ENCODE measurements around the gene RBM15B. TPM values are rescaled to one million over a fixed set of nuclear protein-coding genes. Genes with fewer than 3 reads are reported as not detected.
"Not testable (repeated sequence)": the region's sequence is repeated elsewhere in the genome, so short reads cannot be mapped to it uniquely, and the experiment has no call there.

Gene RBM15B
- total RNA-seq, 1 donor from 2014 or later: 38.5 TPM

DNA sequence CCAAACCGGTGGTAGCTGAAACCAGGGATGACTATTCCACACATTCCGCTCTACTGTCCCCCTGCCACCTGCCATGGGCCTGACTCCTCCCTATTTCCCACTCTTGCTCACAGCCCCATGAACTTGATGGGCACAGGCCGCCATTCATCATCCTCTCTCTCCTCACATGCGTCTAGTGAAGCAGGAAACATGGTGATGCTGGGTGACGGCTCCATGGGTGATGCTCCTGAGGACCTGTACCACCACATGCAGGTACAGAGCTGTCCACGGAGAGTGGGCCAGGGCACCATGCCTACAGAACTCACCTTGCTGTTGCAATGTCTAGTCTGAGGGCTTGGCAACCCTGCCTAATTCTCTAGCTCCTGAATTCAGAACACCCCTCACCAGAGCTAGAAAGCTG lies 29.3 kb upstream of the RBM15B start:
- intact Hi-C loops (cut with micrococcal nuclease): no loop called here
- Mint-ChIP-seq H3K4me3 (no peak overlapping the region), H3K4me1 (ENCODE audit: low read depth) (no peaks in the 10 kb centered on the region), H3K27ac (no peak overlapping the region), H3K36me3 (ENCODE audit: low read depth) (no peaks in the 10 kb centered on the region), H3K27me3 (ENCODE audit: insufficient read depth) (peaks cover 3% of the 10 kb centered on the region), H3K9me3 (no peaks in the 10 kb centered on the region)
- no peak for DNase-seq (ENCODE audit: low spot score)

DNA sequence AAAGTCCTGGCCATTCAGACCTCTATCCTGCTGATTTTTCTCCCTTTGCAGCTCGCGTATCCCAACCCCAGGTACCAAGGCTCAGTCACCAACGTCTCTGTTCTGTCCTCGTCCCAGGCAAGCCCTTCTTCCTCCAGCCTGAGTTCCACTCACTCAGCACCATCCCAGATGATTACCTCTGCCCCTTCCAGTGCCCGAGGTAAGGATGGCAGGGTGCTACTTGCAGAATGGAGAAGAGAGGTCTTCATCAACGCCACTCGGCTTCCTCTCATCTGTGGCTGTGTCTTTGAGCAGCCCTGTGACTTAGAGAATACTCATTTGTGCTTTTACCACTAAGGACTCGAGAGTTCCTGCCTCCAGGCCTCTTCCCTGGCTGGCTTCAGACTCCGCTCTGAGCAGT lies 28.6 kb upstream of the RBM15B start:
- H3K4me1 Mint-ChIP-seq (ENCODE audit: low read depth): no peaks in the 10 kb centered on the region
- no peaks in the 10 kb centered on the region for H3K36me3 Mint-ChIP-seq (ENCODE audit: low read depth)
- H3K27ac Mint-ChIP-seq: no peak overlapping the region
- no peak overlapping the region for H3K4me3 Mint-ChIP-seq
- no peaks in the 10 kb centered on the region for H3K9me3 Mint-ChIP-seq
- peaks cover 3% of the 10 kb centered on the region for H3K27me3 Mint-ChIP-seq (ENCODE audit: insufficient read depth)
- intact Hi-C loops (cut with micrococcal nuclease): no loop called here
- no peak for DNase-seq (ENCODE audit: low spot score)

DNA sequence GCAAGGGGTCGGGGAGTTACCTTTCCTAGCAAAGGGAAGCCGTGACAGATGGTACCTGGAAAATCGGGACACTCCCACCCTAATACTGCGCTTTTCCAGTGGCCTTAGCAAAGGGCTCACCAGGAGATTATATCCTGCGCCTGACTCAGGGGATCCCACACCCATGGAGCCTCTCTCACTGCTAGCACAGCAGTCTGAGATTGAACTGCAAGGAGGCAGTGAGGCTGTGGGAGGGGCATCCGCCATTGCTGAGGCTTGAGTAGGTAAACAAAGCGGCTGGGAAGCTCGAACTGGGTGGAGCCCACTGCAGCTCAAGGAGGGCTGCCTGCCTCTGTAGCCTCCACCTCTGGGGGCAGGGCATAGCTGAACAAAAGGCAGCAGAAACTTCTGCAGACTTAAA lies 22.8 kb upstream of the RBM15B start:
- H3K27me3 Mint-ChIP-seq (ENCODE audit: insufficient read depth); H3K9me3 Mint-ChIP-seq; DNase-seq (ENCODE audit: low spot score); H3K4me1 Mint-ChIP-seq (ENCODE audit: low read depth); H3K36me3 Mint-ChIP-seq (ENCODE audit: low read depth); H3K4me3 Mint-ChIP-seq; intact Hi-C loops (cut with micrococcal nuclease); H3K27ac Mint-ChIP-seq: not testable (repeated sequence)

DNA sequence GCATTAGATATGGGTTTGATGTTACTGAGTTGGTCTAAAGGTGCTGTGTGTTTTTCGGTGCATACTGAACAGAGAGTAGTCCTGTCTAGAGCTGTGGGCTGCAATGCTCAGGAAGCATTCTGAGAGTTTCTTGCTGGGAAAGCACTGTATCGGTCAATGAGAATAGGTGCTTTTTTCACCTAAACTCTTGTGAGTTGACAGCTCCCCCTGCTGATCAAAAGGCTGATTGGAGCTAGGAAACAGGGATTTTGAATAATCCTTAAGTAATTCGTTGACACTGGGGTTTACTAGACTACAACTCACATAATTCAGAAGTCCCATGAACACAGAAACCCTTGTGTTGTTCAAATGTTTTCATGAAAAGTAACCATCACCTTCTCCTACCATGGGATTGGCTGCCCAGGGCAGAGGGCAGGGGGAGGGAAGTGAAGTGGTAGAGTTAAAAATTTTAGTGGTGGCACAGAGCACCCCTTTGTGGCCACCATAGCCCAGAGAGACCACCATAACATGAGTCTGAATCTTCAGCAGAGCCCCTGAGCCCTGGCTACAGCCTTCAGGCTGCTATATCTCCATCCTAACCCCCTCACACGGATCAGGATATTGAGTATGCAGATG lies 19.0 kb upstream of the RBM15B start:
- intact Hi-C loops (cut with micrococcal nuclease): loop anchor here (1.0 to 5.0 kb wide), 3 partner anchors 756 to 935 kb away; no protein-coding TSS in a partner anchor
- Mint-ChIP-seq H3K9me3 (no peaks in the 10 kb centered on the region), H3K4me3 (no peak overlapping the region), H3K4me1 (ENCODE audit: low read depth) (no peaks in the 10 kb centered on the region), H3K36me3 (ENCODE audit: low read depth) (no peaks in the 10 kb centered on the region), H3K27ac (no peak overlapping the region), H3K27me3 (ENCODE audit: insufficient read depth) (peaks cover 6% of the 10 kb centered on the region)
- no peak for DNase-seq (ENCODE audit: low spot score)

DNA sequence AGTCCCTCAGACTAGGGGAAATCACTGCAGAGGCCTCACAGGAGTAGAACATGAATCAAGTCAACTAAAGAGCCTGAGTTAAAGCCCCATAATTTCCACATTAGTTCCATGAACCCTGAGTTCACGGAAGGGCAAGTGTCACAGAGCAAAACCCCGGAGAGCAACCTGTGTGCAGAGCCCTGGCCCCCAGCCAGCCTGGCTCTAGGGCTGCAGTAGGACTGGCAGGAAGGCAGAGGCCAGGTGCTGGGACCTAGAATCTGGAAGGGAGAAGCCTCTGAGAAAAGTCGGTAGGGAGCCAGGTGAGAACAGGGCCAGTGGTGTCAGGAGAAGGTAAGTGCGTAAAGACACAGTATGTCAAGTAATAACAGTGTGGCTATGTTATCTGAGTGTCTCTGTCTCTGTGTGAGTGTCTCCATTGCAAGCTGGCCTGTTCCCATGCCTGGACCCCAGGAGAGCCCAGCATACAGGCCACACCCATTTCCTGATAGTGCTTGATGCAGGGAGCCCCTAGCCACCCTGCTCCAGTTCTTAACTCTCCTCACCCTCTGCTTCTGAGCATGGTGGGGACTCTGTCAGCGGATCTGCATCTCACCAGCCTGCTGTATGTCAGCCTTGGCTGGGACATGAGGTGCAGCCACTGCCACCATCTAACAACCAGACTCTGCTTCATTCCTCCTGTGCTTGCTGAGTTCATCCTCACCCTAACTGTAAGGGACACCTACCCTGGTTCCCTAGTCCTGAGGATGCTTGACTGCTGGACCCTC lies 17.2 kb upstream of the RBM15B start:
- no peaks in the 10 kb centered on the region for H3K36me3 Mint-ChIP-seq (ENCODE audit: low read depth)
- no peak overlapping the region for H3K27ac Mint-ChIP-seq
- H3K27me3 Mint-ChIP-seq (ENCODE audit: insufficient read depth): peaks cover 6% of the 10 kb centered on the region
- DNase-seq (ENCODE audit: low spot score): no peak
- H3K4me3 Mint-ChIP-seq: no peak overlapping the region
- no peaks in the 10 kb centered on the region for H3K4me1 Mint-ChIP-seq (ENCODE audit: low read depth)
- H3K9me3 Mint-ChIP-seq: no peaks in the 10 kb centered on the region
- intact Hi-C loops (cut with micrococcal nuclease): loop anchor here (5.0 kb wide), 1 partner anchor 937 kb away; no protein-coding TSS in a partner anchor

DNA sequence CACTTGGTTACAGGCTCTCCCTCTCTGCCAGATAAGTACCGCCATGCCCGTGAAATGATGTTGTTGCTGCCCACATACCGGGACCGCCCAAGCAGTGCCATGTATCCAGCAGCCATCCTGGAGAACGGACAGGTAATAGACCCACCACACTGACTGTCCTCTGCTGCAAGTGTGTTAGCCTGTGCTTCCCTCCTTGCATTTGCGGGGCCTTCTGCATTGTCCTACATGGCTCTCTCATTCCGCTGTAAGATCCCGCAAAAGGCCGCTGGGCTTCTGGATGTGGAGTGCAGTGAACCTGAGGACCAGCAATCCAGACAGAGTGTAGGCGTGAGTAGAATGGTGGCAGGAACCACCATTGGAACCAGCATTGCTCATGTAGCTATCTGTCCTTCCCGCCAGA lies 16.6 kb upstream of the RBM15B start:
- Mint-ChIP-seq H3K9me3 (no peaks in the 10 kb centered on the region), H3K27me3 (ENCODE audit: insufficient read depth) (peaks cover 8% of the 10 kb centered on the region), H3K36me3 (ENCODE audit: low read depth) (no peaks in the 10 kb centered on the region), H3K4me1 (ENCODE audit: low read depth) (no peaks in the 10 kb centered on the region), H3K4me3 (no peak overlapping the region), H3K27ac (no peak overlapping the region)
- intact Hi-C loops (cut with micrococcal nuclease): loop anchor here (5.0 kb wide), 1 partner anchor 937 kb away; no protein-coding TSS in a partner anchor
- DNase-seq (ENCODE audit: low spot score): no peak

DNA sequence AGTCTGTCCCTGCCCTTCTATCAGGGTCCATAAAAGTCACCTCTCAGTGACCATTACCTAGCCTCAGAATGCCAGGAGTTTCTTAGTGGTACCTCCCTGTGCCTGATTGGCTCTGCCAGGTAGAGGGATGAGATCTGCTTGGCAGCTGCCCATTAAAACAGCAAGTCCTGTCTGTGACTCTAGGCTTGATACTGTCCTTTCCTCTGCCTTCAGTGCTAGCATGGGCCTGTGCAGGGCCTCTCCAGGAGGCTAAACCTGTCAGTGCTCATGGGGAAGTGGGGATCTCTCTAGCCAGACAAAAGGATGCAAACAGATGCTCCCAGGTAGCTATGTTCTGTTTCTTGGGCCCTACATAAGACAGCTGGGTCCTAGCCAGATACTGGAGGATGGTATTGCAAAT lies 15.9 kb upstream of the RBM15B start:
- Mint-ChIP-seq H3K27me3 (ENCODE audit: insufficient read depth) (peaks cover 8% of the 10 kb centered on the region), H3K27ac (no peak overlapping the region), H3K4me3 (no peak overlapping the region), H3K4me1 (ENCODE audit: low read depth) (no peaks in the 10 kb centered on the region), H3K9me3 (no peaks in the 10 kb centered on the region), H3K36me3 (ENCODE audit: low read depth) (no peaks in the 10 kb centered on the region)
- intact Hi-C loops (cut with micrococcal nuclease): no loop called here
- no peak for DNase-seq (ENCODE audit: low spot score)

DNA sequence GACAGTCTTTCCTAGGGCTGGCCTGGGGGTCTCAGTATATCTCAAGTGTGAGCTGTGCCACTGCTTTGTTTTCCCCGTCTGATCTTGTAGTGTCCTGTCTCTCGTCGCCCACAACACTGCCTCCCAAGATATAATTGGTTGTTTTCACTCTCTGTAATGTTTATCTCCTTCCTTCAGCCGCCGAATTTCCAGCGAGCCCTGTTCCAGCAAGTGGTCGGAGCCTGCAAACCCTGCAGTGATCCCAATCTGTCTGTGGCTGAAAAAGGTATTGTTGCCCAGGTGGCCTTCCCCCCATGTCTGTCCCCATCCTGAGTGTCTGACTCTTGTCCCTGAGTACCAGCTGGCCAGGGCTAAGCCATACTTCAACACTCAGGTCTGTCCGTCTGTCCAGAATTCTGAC lies 15.5 kb upstream of the RBM15B start:
- H3K4me3 Mint-ChIP-seq: no peak overlapping the region
- intact Hi-C loops (cut with micrococcal nuclease): no loop called here
- H3K27ac Mint-ChIP-seq: no peak overlapping the region

DNA sequence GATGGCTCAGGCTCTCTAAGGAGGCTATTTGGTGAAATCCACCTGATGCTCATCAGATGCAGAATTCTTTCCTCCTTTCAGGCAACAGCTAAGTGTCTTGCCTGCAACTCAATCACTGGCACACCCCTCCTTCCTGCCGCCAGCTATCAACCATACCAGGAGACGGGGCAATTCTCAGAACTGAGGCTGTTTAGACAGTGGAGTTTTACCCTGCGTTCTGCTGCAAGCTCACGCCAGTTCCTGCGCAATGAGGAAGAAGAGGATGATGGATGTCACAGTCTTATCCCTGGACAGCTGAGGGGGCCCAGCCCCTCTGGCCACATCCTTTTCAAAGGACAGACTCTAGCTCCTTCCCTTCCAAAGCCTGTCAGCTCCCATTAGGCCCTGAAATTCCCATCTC lies 13.0 kb upstream of the RBM15B start:
- peaks cover 5% of the 10 kb centered on the region for H3K27me3 Mint-ChIP-seq (ENCODE audit: insufficient read depth)
- H3K4me3 Mint-ChIP-seq: no peak overlapping the region
- H3K9me3 Mint-ChIP-seq: no peaks in the 10 kb centered on the region
- no peak for DNase-seq (ENCODE audit: low spot score)
- intact Hi-C loops (cut with micrococcal nuclease): loop anchor here (2.0 kb wide), 1 partner anchor 277 kb away; no protein-coding TSS in a partner anchor
- peaks cover 3% of the 10 kb centered on the region for H3K4me1 Mint-ChIP-seq (ENCODE audit: low read depth)
- no peaks in the 10 kb centered on the region for H3K36me3 Mint-ChIP-seq (ENCODE audit: low read depth)
- H3K27ac Mint-ChIP-seq: no peak overlapping the region

More for the DNA sequence above, 15.5 kb upstream of the RBM15B start:
- H3K4me1 Mint-ChIP-seq (ENCODE audit: low read depth): no peaks in the 10 kb centered on the region
- no peak for DNase-seq (ENCODE audit: low spot score)
- no peaks in the 10 kb centered on the region for H3K36me3 Mint-ChIP-seq (ENCODE audit: low read depth)
- H3K27me3 Mint-ChIP-seq (ENCODE audit: insufficient read depth): peaks cover 5% of the 10 kb centered on the region
- no peaks in the 10 kb centered on the region for H3K9me3 Mint-ChIP-seq

DNA sequence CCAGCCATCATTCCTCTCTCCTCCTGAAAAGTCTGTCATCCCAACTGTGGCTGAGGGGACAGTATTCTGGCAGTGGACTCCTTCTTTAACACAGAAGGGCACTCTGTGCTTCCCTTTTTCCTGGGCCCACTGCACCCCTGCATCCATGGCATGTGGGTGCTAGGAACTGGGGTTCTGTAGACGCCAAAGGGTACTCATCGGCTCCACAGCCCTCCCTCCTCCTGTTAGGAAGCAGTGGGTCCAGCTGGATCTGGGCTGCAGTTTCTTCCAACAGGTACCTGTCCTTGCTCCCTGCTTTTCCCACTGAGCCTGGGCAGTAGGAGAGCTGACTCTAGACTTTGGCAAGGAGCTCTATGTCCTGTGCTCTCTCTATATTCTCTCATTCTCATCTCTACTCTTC lies 12.4 kb upstream of the RBM15B start:
- no peak overlapping the region for H3K27ac Mint-ChIP-seq

DNA sequence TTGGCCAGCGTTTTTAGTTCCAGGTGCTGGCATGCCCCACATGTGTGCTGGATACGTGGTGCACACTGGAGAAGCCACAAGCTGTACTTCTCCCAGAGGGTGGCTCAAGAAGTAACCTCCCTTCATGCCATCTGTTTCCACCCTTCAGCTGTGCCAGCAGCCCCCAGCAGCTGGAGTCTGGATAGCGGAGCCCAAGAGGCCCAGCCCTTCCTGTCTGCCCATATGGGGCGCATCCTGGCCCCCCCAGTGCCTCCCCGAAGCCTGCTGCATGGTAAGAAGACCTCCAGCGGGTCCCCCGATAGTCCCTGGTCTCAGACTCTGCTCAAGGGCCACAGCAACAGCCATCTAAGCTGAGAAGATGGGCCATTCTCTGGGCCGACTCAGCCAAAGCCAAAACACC lies 11.8 kb upstream of the RBM15B start:
- H3K27ac Mint-ChIP-seq: no peak overlapping the region
- H3K4me1 Mint-ChIP-seq (ENCODE audit: low read depth): peaks cover 15% of the 10 kb centered on the region
- no peak for DNase-seq (ENCODE audit: low spot score)
- H3K4me3 Mint-ChIP-seq: no peak overlapping the region
- intact Hi-C loops (cut with micrococcal nuclease): loop anchor here (2.0 kb wide), 1 partner anchor 278 kb away; no protein-coding TSS in a partner anchor
- no peaks in the 10 kb centered on the region for H3K9me3 Mint-ChIP-seq
- peaks cover 2% of the 10 kb centered on the region for H3K27me3 Mint-ChIP-seq (ENCODE audit: insufficient read depth)
- H3K36me3 Mint-ChIP-seq (ENCODE audit: low read depth): peaks cover 4% of the 10 kb centered on the region

More for the DNA sequence above, 12.4 kb upstream of the RBM15B start:
- Mint-ChIP-seq H3K9me3 (no peaks in the 10 kb centered on the region), H3K4me3 (no peak overlapping the region), H3K4me1 (ENCODE audit: low read depth) (peaks cover 9% of the 10 kb centered on the region), H3K36me3 (ENCODE audit: low read depth) (no peaks in the 10 kb centered on the region), H3K27me3 (ENCODE audit: insufficient read depth) (peaks cover 2% of the 10 kb centered on the region)
- intact Hi-C loops (cut with micrococcal nuclease): loop anchor here (2.0 kb wide), 1 partner anchor 278 kb away; no protein-coding TSS in a partner anchor
- DNase-seq (ENCODE audit: low spot score): no peak

DNA sequence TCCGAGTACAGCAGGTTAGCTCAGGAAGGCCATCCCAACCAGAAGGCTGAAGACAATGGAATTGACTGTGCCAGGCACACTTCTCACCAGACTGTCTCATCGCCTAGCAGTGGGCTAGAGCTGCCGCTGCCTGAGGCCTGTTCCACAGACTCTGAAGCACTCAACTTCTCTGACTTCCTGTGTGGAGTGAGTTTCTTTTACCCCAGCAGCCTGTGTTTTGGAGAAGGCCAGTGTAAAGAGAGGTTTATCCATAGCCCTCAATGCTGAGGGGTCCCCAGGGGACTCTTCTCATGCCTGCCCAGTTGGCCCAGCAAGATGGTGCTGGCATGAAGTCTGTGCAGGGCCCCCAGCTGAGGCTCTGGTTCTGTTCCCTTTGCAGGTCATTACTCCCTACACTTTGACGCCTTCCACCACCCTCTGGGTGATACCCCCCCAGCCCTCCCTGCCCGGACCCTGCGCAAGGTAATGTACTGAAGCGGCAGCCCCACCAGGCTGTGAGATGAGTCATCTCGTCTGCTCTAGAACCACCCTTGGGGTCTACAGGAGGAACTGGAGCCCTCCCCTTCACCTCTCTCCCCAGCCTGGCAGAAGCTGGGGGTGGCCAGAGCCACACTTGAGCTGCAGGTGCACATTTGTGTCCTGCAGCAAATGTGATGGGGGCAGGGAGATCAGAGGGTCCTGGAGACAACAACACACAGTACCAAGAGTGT lies 11.2 kb upstream of the RBM15B start:
- no peak overlapping the region for H3K27ac Mint-ChIP-seq
- H3K4me1 Mint-ChIP-seq (ENCODE audit: low read depth): peaks cover 15% of the 10 kb centered on the region
- peaks cover 9% of the 10 kb centered on the region for H3K36me3 Mint-ChIP-seq (ENCODE audit: low read depth)
- peaks cover 2% of the 10 kb centered on the region for H3K27me3 Mint-ChIP-seq (ENCODE audit: insufficient read depth)
- intact Hi-C loops (cut with micrococcal nuclease): loop anchor here (2.0 to 10.0 kb wide), 2 partner anchors 279 to 675 kb away; partner anchors contain the start of gene DUSP7
- no peak for DNase-seq (ENCODE audit: low spot score)
- no peak overlapping the region for H3K4me3 Mint-ChIP-seq
- H3K9me3 Mint-ChIP-seq: no peaks in the 10 kb centered on the region
